ENCODE results near the gene UNC13C.
"Not testable (repeated sequence)": the region's sequence is repeated elsewhere in the genome, so short reads cannot be mapped to it uniquely, and the experiment has no call there.

UNC13C gene

GRCh38 chr15:53978253-53978906, at the start of gene UNC13C:
UNC13C (plus strand) TSS chr15:53978441; CDS start chr15:54012904, 34,463 bp downstream.
- DNase-seq (ENCODE audit: low read depth in 1 of 2, low spot score in 1 of 2): no peak

- no peak for DNase-seq (ENCODE audit: low read depth in 1 of 2, low spot score in 1 of 2)
These were observed 42.1 kb upstream of the UNC13C start for GRCh38 chr15:53936137-53936536.

- DNase-seq (ENCODE audit: low read depth in 1 of 2, low spot score in 1 of 2): not testable (repeated sequence)
These were observed 40.6 kb upstream of the UNC13C start for GRCh38 chr15:53937632-53938031.

DNA sequence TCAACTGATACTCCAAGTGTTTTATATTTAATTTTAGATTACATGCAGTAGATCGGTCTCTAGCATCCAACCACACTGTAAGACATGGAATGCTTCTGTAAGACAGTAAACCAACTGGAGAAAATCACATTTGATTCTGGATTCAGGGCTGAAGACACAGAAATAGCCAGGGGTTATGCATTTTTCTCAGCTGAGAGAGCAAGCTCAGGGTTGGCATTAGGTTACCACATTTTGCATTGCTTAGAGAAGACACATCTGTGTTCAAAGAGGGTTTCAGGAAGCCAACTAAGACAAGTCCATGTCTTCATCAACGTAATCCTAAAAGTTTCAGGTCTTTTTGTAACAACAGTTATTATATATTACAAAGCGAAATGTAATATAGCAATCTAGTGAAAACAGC, 27.7 kb upstream of the UNC13C start:
- no peak for DNase-seq (ENCODE audit: low read depth in 1 of 2, low spot score in 1 of 2)

DNA sequence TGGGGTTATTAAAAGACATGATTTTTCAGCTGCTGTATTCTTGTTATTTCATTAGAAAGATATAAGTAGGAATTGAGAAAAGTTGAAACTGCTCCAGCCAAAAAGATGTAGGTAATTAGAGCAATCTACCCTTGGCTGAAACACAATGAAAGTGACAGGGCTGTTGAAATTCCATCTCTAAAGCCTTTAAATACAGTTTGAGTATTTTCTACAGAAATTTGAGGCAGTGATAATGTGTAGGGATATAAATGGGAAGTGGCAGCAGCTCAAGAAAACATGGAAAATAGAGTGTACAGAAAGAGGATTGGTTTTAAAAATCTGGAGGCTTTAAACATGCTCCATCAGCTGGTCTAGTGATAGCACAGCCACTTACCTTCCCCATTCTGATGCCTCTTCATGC, 22.8 kb upstream of the UNC13C start:
- DNase-seq (ENCODE audit: low read depth in 1 of 2, low spot score in 1 of 2): no peak

GRCh38 chr15:53962646-53963561, 15.3 kb upstream of the UNC13C start:
- DNase-seq (ENCODE audit: low read depth in 1 of 2, low spot score in 1 of 2): no peak

DNA sequence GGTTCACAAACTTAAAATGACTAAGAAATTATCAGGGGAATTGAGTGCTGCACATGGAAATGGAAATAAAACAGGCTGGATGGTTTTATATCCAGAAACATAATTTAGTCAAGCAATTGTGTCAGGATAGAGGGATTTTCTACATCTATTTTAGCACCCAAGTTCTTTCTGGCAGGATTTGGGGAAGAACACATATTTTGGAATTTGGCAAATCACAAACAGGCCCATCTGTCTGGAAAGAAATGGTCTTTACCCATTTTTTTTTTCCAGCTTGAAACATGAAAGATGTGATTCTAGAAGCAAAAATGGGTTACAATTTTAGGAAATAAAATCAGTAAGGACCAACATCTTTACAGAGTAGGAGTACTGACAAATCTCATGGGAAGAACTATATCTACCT, 14.4 kb upstream of the UNC13C start:
- no peak for DNase-seq (ENCODE audit: low read depth in 1 of 2, low spot score in 1 of 2)

- DNase-seq (ENCODE audit: low read depth in 1 of 2, low spot score in 1 of 2): no peak
These were observed 4.1 kb upstream of the UNC13C start for GRCh38 chr15:53974121-53974520.

- DNase-seq (ENCODE audit: low read depth in 1 of 2, low spot score in 1 of 2): no peak
These were observed 3.4 kb upstream of the UNC13C start for GRCh38 chr15:53974813-53975212.

GRCh38 chr15:53976844-53977392, 1.3 kb upstream of the UNC13C start:
- DNase-seq (ENCODE audit: low read depth in 1 of 2, low spot score in 1 of 2): no peak

DNA sequence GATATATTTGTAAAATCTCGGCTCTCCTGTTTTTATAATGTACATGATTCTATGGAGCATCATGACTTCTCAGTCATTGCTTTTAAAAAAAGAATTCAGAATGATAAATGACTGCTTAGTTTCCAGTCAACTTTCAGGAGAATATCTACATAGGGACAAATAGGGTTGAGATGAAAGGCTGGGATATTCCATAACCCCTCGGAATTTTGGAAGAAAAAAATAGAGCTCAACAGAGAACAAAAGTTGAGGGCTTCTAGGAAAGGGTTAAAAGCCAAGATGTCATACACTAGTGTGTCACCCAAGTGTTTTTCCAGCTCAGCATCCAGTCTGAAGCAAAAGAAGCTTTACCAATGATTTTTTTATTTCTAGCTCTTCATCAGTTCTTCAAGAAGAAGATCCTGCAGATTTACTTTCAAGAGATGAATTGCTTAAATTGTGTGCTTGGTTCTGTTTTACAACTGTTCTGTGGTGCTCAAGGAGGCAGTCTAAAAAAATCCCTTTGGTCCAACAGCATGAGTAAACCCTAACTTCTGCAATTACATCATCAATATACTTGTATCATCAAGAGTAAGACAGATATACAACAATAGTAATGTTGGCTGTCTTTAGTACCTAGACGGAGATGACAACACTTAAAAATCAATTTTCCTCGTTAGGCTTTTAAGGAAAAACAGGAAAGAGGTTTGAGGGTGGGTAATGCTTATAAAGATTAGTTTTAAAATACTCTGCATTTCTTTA, 979 bp downstream of the UNC13C start:
- no peak for DNase-seq (ENCODE audit: low read depth in 1 of 2, low spot score in 1 of 2)

DNA sequence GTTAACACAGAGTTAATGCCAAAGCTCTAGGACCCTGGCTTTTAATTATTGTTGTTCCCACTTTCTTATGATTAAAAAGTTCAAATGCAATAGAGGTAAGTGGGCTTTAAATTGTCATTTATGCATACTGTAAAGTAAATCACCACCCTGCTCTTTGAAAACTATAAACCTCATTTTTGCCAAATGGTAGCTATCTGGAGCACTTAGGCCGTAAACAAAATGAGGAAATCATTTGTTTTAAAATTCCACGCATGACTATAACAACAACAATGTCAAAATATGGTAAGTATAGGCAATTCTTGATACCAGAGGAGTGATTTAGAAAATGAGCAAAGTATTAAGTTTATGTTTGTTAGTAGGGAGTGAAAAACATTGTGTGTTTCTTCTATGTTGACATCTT, 1.8 kb downstream of the UNC13C start:
- DNase-seq (ENCODE audit: low read depth in 1 of 2, low spot score in 1 of 2): no peak

DNA sequence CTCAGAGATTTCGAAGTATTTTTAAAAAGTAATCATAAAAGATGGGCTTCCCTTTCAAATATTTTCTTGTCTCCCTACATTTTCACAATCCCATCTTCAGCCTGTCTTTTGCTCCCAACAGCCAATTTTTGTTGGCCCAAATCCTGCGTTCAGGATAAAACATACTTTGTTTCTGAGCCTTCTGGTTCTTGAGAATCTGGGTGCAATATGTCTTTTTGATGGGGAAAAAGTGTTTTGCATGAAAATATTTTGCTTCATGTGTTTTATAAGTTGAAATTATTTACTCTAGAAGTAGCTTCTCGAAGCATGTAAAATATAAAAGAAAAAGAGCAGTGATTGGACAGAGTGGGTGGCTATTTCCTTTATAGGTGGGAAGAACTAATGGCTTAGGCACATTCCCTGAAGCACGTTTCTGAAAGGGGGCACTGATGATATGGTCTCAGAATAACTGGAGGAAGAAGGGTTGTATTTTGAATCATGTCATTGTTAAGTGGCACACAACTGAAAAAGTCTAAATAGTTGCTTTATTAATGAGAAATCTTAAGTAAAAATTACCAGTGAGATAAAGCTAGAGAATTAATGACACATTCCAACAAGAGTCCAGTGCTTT, 3.9 kb downstream of the UNC13C start:
- no peak for DNase-seq (ENCODE audit: low read depth in 1 of 2, low spot score in 1 of 2)

DNA sequence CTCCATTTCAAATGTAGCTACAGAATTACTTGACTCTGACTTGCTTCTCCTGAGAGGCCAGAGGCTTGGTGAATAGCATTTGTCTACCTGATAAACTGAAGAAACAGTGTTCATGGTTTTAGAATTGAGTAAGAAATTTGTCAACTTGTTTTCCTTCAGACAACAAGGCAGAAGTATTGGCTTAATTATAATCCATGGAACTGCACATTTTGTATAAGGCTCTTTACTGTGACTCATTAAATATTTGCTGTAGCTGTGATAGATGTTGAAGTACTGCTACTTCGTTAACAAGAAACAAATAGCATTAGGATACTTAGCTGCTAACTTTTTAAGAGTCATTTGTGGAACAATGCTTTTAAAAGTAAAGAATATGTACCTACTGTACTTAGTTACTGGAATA, 4.6 kb downstream of the UNC13C start:
- no peak for DNase-seq (ENCODE audit: low read depth in 1 of 2, low spot score in 1 of 2)

DNA sequence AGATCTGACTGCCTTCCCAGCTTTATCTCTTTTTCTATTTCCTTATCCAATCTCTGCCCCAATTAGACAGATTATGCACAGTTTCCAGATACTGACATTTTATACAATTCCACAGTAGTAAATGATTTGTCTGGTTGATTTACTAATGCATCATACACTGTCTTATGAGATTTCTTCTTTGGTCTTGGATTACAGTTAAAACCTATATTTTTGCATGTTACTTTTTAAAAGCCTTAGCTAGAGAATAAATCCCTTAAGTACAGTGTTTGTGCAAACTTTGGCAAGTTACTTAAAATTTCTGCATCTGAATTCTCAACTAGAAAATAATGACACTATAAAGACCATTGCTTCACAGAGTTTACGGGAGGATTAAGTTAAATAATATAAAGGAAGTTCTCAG, 6.0 kb downstream of the UNC13C start:
- DNase-seq (ENCODE audit: low read depth in 1 of 2, low spot score in 1 of 2): no peak

DNA sequence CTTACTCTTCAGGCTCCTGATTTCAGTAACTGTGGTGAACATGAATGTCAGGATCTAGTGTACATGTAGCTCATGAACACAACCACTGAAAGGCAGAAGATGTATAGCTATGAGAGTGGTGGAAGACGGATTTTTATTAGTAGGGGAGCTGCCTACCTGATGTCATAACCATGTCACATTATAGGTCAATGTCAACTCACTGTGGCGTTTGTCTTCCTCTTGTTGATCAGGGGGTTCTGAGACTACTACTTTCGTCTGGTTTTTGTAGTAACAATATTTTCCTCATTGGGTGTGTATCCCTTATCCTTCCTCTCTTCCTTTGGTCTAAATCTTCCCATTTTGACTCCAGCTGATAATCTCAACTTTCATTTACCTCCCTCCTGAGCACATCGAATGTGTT, 7.3 kb downstream of the UNC13C start:
- no peak for DNase-seq (ENCODE audit: low read depth in 1 of 2, low spot score in 1 of 2)

GRCh38 chr15:53987480-53987879, 9.2 kb downstream of the UNC13C start:
- no peak for DNase-seq (ENCODE audit: low read depth in 1 of 2, low spot score in 1 of 2)

- no peak for DNase-seq (ENCODE audit: low read depth in 1 of 2, low spot score in 1 of 2)
These were observed 29.0 kb downstream of the UNC13C start for GRCh38 chr15:54007256-54007655.

- DNase-seq (ENCODE audit: low read depth in 1 of 2, low spot score in 1 of 2): no peak
These were observed 33.4 kb downstream of the UNC13C start for GRCh38 chr15:54011656-54012055.

GRCh38 chr15:54014067-54014655, 35.9 kb downstream of the UNC13C start:
- DNase-seq (ENCODE audit: low read depth in 1 of 2, low spot score in 1 of 2): no peak

DNA sequence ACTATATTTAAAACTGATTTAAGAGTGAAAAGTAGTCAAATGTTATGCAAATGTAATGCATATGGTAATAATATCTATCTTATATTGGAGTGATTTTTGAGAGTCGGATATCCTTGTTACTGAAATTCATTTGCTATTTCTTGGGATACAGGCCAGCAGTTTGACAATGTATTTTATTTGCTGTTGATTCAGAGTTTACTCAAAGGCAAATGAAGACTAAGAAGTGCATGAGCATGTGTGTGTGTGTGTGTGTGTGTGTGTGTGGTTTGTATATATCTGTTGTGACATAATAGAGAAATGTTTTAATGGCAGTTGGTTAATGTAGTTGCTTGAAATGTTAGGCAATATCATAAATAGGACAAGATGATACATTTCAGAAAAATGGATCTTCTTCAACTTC, 39.0 kb downstream of the UNC13C start:
- no peak for DNase-seq (ENCODE audit: low read depth in 1 of 2, low spot score in 1 of 2)

Data from activated T-helper 1 cell treated with anti-CD3 and anti-CD28 coated beads, Interleukin-2, amount 50 U/mL, for 16 hours (primary cell).